ENCODE data around the gene VWA5B2.

- TF ChIP-seq CTCF (IDR thresholded peaks at IDR 0.05; ENCODE audit: low read depth, low read length) (no peak), EZH2phosphoT487 (IDR thresholded peaks at IDR 0.05; ENCODE audit: low read depth) (no peak)
Measured at GRCh38 chr3:184203526-184203925, 25.9 kb upstream of the VWA5B2 start.
